Measurements from ENCODE around the gene FGF23.
"Not testable (repeated sequence)": the region's sequence is repeated elsewhere in the genome, so short reads cannot be mapped to it uniquely, and the experiment has no call there.

FGF23 gene

DNA sequence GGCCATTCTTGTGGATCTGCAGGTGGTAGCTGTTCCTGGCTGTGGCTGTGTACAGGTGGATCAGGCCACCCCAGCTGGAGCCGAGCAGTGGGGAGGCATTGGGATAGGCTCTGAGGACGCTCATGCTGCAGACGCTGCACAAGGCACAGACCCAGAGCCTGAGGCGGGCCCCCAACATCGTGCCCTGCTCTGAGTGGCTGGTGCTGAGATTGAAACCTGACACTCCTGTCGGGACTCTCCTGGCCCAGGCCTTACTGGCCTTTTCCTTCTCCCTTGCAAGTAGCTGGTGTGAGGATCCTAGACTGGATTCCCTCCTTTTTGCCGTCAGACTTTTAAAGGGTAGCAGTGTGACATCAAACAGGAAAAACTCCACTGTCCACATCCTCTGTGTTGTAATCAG, at the start of gene FGF23:
Gene FGF23 (minus strand): TSS at position 308 of the 400 bp plus-strand sequence. CDS start 130 bp downstream, at position 178.
- no peak for DNase-seq (ENCODE audit: low read depth in 2 of 2, low spot score in 1 of 2)

DNA sequence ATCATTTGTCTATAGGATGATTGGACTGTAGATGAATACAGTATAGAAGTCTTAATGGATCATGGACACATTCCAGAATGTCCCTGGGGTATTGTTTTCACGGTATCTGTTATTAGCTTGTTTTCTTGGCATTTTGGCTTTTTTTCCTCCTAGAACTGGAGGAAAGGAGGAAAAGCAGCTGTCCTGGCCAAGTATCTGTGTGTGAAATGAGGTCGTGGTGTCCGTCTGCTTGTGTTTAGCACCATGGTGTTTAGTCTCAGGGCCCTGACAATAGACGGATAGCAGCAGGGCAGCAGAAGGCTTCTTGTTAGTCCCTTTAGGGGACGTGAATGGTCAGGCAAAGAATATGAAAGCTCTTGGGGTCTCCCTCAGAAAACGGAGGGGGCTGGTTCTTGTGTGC, 44.9 kb upstream of the FGF23 start:
- no peak for DNase-seq (ENCODE audit: low read depth in 2 of 2, low spot score in 1 of 2)

DNA sequence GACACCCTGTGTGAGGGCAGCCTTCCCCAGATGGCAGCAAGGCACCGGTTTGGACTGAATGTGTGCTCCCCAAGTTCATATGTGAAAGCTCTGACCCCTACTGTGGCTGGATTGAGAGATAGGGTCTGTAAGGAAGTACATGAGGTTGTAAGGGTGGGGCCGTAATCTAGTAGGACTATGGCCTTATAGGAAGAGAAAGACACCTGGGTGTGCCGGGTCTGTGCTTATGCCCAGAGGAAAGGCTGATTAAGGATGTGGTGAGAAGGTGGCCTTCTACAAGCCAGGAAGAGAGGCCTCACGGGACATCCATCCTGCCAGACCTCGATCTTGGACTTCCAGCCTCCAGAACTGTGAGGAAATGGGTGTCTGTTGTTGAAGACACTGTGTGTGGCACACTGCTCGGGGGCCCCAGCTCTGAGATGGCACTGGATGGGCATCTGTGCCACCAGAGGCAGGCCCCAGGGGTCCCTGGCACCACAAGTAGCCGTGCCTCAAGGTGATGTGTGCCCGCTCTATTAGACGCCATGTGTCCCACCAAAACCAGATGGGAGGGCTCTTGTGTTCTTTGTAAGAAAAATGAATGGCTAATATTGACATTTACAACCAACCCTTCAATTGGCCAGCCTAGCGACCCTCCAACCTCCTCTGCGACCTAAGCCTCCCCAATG, 44.1 kb upstream of the FGF23 start:
- DNase-seq (ENCODE audit: low read depth in 2 of 2, low spot score in 1 of 2): no peak

DNA sequence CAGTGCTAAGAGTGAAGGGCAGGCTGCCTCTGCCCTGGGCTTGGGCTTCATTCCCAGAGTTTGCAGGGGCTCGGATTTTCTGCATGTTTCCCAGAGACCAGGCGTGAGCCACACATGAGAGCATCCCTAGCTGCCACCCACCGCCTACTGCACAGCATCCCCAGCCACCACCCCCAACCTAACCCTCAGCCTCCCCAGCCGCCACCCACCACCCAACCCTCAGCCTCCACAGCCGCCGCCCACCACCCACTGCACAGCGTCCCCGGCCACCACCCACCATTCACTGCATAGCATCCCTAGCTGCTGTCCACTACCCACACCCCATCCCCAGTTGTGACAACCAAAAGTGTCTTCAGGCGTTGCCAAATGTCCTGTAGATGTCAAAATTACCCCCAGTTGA, 43.5 kb upstream of the FGF23 start:
- DNase-seq (ENCODE audit: low read depth in 2 of 2, low spot score in 1 of 2): no peak

GRCh38 chr12:4421590-4422031, 42.1 kb upstream of the FGF23 start:
- no peak for DNase-seq (ENCODE audit: low read depth in 2 of 2, low spot score in 1 of 2)

DNA sequence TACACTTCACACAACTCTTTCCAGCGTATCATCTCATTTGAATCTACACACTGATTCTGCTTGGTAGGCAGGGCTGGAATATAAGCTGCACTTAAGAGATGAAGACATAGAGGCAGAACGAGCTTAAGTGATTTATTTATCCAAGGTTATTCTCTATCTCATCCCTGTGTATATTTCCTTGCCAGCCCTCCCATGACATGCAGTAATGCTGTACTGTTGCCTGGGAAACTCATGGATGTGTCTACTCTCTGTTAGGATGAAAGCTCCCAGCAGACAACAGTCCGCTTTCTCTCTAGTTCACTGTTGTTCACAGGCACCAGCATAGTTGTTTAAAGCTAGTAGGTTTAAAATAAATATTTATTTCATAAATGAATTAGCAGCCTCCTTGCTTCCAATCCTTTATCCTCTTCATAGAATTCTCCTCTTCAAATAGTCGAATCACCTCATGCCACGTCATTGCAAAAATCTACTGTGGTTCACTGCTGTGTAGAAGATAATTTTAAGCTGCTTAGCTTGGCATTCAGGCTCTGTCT, 40.7 kb upstream of the FGF23 start:
- DNase-seq (ENCODE audit: low read depth in 2 of 2, low spot score in 1 of 2): no peak

DNA sequence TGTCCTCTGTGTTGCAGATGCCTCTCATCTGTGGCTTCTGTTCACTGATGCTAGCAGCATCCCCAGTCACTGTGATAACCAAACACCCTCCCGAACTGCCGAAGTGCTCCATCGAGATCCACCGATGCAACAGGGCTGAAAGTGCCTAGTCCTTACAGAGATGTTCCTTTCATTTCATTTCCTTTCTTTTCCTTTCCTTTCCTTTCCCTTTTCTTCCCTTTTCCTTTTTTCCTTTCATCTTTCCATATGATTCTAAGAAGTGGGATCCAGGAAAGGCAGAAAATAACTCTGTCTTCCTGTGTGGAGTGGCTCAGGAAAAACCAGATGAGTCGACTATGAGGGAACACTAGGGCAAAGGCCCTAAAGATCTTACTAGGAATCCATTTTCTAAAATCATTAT, 39.4 kb upstream of the FGF23 start:
- DNase-seq (ENCODE audit: low read depth in 2 of 2, low spot score in 1 of 2): no peak

GRCh38 chr12:4417936-4418335, 38.4 kb upstream of the FGF23 start:
- no peak for DNase-seq (ENCODE audit: low read depth in 2 of 2, low spot score in 1 of 2)

DNA sequence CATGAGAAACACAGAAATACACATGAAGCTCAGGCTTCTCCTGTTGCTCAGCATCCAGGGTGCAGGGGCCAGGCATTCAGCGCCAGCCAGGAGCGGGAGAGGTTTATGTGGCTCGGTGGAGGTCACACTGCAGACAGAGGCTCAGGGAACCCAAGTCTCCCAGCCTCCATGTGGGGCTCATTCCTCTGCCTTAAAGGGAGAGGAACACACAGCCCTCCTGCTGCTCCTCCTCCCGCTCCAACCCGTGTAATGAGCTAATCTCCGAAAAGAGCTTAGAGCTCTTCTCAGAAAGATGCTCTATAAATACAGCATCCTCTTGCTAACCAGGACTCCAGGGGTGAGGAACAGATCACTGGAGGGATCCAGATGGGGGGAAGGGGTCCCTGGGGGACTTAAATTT, 37.9 kb upstream of the FGF23 start:
- no peak for DNase-seq (ENCODE audit: low read depth in 2 of 2, low spot score in 1 of 2)

DNA sequence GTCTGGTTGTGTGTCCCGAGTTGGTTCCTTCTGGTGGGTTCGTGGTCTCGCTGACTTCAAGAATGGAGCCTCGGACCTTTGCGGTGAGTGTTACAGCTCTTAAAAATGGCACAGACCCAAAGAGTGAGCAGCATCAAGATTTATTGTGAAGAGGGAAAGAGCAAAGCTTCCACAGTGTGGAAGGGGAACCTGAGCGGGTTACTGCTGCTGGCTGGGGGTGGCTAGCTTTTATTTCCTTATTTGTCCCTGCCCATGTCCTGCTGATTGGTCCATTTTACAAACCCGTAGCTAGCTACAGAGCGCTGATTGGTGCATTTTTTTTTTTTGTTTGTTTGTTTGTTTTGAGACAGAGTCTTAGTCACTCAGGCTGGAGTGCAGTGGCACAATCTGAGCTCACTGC, 36.8 kb upstream of the FGF23 start:
- no peak for DNase-seq (ENCODE audit: low read depth in 2 of 2, low spot score in 1 of 2)

DNA sequence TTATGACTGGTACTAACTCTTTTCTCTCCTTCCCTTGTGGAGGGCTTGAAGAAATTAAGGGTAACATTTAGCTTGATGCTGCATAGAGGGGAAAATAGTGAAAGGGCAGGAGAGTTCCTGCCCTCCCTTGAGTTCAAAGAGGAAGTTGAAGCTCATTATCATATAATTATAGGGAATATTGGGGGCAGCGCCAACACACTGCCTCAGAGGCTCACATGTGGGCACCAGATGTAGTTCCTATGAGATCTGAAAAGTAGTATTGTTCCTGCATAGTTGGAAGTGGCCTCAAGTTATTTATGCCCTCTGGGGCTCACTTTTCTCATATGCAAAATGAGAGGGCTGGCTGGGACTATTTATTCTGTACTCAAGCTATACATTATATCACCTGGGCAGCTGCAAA, 33.0 kb upstream of the FGF23 start:
- DNase-seq (ENCODE audit: low read depth in 2 of 2, low spot score in 1 of 2): no peak

GRCh38 chr12:4412056-4412455, 32.5 kb upstream of the FGF23 start:
- no peak for DNase-seq (ENCODE audit: low read depth in 2 of 2, low spot score in 1 of 2)

GRCh38 chr12:4407136-4407535, 27.6 kb upstream of the FGF23 start:
- no peak for DNase-seq (ENCODE audit: low read depth in 2 of 2, low spot score in 1 of 2)

GRCh38 chr12:4404877-4405637, 25.5 kb upstream of the FGF23 start:
- DNase-seq (ENCODE audit: low read depth in 2 of 2, low spot score in 1 of 2): not testable (repeated sequence)

DNA sequence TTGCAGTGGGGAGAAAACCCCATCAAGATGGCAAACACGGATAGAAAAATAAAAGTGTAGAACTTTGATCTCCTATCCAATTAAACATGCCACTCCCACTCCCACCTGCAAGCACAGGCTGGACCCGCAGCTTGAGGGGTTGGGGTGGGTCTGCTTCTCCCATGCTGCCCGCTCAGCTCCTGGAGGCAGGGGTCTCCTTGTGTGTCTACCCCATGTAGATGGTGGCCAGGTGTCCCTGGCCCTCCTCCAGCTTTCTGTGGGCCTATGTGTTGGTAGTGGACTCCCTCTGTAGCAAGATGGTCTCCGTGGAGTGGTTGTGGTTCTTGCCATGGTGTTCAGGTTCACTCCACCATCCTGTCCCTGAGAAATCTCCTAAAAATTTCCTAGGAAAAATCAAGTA, 23.5 kb upstream of the FGF23 start:
- DNase-seq (ENCODE audit: low read depth in 2 of 2, low spot score in 1 of 2): no peak

- DNase-seq (ENCODE audit: low read depth in 2 of 2, low spot score in 1 of 2): no peak
Observed at GRCh38 chr12:4401117-4401516, 21.6 kb upstream of the FGF23 start.

DNA sequence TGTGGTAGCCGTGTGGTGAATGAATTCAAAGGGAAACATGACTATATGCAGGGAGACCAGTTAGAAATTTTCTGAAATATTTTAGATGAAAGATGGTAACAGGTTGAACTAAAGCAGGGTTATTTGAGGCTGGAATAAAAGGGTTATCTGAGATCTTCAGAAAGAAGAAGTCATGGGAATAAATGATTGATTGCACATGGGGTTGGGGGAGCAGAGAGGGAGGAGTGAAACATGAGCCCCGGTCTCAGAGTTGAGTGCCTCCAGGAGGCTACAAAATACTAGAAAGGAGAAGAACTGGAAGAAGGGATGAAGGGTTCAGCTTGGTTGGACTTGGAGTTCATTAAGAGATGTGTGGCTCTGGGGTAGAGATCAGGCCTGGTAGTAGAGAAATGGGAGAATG, 16.3 kb upstream of the FGF23 start:
- no peak for DNase-seq (ENCODE audit: low read depth in 2 of 2, low spot score in 1 of 2)

DNA sequence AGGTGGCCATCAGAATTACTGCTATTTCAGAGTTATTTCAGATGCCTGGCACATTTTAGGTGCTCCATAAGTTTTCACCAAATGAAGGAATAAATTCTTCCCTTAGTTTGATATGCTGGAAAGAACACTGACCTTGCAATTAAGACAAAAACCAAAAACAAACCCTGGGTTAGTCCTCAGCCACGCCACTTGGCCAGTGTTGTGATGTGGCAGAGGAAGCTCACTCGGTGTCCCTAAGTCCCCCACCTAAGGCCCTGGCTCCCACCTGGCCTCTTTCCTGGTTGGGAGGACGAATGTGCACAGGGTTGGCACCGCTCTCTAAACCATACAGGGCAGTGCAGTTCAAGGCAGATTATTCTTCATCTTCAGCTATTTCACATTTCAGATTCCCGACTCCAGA, 13.7 kb upstream of the FGF23 start:
- no peak for DNase-seq (ENCODE audit: low read depth in 2 of 2, low spot score in 1 of 2)

DNA sequence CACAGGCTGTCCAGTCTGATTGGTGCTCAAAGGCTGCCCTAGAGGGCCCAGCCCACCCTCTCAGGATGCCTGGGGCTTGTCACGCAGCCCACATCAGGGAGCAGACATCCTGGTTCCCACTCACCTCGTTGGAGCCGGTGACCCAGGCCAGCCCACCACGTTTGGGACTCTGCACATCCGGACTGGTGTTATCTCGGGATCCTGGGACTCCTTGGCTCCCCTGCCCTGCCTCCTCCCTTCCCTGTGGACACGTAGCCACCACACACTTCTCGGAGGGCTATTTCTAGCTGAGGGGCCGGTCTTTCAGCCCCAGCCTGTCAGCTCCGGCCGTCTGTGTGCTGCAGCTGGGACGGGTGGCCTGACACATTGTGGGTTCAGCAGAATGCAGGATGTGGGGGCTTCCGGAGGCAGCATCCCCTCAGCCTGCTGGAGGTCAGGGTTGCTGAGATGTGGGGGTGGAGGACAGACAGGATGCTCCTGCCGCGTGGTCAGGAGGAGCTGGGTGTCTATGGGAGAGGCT, 12.8 kb upstream of the FGF23 start:
- no peak for DNase-seq (ENCODE audit: low read depth in 2 of 2, low spot score in 1 of 2)

DNA sequence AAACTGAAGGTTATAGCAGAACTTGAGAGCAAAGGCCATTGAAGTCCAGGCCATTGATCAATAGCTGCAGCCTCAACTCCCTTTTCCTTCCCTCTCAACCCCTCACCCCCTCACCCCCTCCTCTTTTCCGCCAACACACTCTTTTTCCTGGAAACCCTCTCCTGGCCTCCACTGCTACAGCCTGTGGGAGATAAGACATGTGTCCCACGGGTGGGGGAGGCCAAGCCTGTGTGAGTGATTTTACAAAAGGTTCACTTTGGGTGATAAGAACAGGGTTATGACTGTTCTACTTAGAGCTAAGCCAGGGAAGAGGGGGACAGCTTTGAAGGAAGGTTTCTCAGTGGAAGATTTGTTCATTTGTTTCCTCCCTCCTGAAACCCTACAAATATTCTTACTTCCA, 9.2 kb upstream of the FGF23 start:
- DNase-seq (ENCODE audit: low read depth in 2 of 2, low spot score in 1 of 2): no peak

- no peak for DNase-seq (ENCODE audit: low read depth in 2 of 2, low spot score in 1 of 2)
Observed at GRCh38 chr12:4388032-4388431, 8.5 kb upstream of the FGF23 start.

- no peak for DNase-seq (ENCODE audit: low read depth in 2 of 2, low spot score in 1 of 2)
Observed at GRCh38 chr12:4387607-4388006, 8.1 kb upstream of the FGF23 start.
